GM10266 (cell line): ENCODE data around the gene CLCN2.

ENCODE experiments used
- DNase-seq: peaks from one replicate; pipeline ENCODE4 v3.0.0; 2012; ENCODE audit errors: extremely low spot score
- CTCF ChIP-seq: IDR thresholded peaks from 2 replicates; pipeline ENCODE4 v1.5.1; 2012; ENCODE audit warnings: mild to moderate bottlenecking, low read depth; ENCODE audit not compliant: control insufficient read depth, insufficient read depth; ENCODE audit errors: missing control alignments

The CLCN2 gene

GRCh38 chr3:184327171-184327570 is 34.2 kb downstream of the CLCN2 start:
- DNase-seq = no peak
- no peak for TF ChIP-seq CTCF

GRCh38 chr3:184325715-184326369 is 35.6 kb downstream of the CLCN2 start:
- no peak for TF ChIP-seq CTCF
- no peak for DNase-seq

- no peak for TF ChIP-seq CTCF
- DNase-seq = no peak
These were observed 36.1 kb downstream of the CLCN2 start for GRCh38 chr3:184325269-184325668.

GRCh38 chr3:184323696-184324095 is 37.7 kb downstream of the CLCN2 start:
- TF ChIP-seq CTCF = no peak
- DNase-seq = no peak

GRCh38 chr3:184322731-184323487 is 38.5 kb downstream of the CLCN2 start:
- no peak for DNase-seq

GRCh38 chr3:184321666-184322065 is 39.7 kb downstream of the CLCN2 start:
- DNase-seq = no peak
- no peak for TF ChIP-seq CTCF

More at GRCh38 chr3:184322731-184323487, 38.5 kb downstream of the CLCN2 start:
- TF ChIP-seq CTCF = no peak

- no peak for TF ChIP-seq CTCF
- DNase-seq = no peak
These were observed 41.3 kb downstream of the CLCN2 start for GRCh38 chr3:184320104-184320445.
